ENCODE results near the gene RNF212B. TPM values are rescaled to one million over a fixed set of nuclear protein-coding genes. Genes with fewer than 3 reads are reported as not detected.

Gene RNF212B
- total and polyA plus RNA-seq, 2 of the 13 experiments (the other 11 are each of a cell fraction or from before 2014, with no cell fraction given): 0.05 TPM; not detected in 1

DNA sequence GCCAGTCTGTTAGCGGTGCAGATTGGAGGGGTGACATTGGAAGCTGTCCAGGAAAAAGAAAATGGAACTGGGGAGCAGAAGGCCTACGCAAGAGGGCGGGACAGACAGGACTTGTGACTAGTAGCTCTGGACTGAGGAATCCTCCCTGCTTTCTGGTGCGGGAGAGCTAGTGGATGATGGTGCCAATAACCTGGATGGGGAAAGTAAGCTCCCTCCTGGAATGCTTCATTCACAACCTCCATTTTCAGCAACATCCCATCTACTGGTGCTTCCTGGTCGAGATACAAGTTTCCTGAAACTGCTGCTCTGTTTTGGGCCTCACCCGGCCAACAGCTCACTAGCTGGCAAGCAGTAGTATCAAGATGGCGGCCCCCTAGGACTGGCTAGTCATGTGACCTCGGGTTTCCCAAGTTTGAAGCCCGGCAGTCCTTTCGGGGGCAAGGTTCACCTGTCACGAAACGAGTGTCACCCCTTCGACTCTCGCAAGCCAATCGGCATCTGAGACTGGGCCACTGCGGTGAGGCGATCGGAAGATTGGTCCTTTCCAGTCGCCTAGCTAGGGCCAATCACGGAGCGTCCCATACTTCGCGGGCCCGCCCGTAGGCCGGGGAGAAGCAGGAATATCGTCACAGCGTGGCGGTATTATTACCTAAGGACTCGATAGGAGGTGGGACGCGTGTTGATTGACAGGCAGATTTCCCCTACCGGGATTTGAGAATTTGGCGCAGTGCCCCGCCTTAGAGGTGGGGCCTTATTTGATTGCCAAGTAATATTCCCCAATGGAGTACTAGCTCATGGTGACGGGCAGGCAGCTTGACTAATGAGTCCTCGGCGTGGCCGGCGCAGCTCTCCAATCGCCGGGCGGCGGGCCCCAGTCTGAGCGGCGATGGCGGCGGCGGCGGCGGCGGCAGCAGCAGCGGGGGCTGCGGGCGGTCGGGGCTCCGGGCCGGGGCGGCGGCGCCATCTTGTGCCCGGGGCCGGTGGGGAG is 83.1 kb downstream of the RNF212B start, which contains the start of gene PABPN1 (continued):
- TF ChIP-seq, protein P1, sequence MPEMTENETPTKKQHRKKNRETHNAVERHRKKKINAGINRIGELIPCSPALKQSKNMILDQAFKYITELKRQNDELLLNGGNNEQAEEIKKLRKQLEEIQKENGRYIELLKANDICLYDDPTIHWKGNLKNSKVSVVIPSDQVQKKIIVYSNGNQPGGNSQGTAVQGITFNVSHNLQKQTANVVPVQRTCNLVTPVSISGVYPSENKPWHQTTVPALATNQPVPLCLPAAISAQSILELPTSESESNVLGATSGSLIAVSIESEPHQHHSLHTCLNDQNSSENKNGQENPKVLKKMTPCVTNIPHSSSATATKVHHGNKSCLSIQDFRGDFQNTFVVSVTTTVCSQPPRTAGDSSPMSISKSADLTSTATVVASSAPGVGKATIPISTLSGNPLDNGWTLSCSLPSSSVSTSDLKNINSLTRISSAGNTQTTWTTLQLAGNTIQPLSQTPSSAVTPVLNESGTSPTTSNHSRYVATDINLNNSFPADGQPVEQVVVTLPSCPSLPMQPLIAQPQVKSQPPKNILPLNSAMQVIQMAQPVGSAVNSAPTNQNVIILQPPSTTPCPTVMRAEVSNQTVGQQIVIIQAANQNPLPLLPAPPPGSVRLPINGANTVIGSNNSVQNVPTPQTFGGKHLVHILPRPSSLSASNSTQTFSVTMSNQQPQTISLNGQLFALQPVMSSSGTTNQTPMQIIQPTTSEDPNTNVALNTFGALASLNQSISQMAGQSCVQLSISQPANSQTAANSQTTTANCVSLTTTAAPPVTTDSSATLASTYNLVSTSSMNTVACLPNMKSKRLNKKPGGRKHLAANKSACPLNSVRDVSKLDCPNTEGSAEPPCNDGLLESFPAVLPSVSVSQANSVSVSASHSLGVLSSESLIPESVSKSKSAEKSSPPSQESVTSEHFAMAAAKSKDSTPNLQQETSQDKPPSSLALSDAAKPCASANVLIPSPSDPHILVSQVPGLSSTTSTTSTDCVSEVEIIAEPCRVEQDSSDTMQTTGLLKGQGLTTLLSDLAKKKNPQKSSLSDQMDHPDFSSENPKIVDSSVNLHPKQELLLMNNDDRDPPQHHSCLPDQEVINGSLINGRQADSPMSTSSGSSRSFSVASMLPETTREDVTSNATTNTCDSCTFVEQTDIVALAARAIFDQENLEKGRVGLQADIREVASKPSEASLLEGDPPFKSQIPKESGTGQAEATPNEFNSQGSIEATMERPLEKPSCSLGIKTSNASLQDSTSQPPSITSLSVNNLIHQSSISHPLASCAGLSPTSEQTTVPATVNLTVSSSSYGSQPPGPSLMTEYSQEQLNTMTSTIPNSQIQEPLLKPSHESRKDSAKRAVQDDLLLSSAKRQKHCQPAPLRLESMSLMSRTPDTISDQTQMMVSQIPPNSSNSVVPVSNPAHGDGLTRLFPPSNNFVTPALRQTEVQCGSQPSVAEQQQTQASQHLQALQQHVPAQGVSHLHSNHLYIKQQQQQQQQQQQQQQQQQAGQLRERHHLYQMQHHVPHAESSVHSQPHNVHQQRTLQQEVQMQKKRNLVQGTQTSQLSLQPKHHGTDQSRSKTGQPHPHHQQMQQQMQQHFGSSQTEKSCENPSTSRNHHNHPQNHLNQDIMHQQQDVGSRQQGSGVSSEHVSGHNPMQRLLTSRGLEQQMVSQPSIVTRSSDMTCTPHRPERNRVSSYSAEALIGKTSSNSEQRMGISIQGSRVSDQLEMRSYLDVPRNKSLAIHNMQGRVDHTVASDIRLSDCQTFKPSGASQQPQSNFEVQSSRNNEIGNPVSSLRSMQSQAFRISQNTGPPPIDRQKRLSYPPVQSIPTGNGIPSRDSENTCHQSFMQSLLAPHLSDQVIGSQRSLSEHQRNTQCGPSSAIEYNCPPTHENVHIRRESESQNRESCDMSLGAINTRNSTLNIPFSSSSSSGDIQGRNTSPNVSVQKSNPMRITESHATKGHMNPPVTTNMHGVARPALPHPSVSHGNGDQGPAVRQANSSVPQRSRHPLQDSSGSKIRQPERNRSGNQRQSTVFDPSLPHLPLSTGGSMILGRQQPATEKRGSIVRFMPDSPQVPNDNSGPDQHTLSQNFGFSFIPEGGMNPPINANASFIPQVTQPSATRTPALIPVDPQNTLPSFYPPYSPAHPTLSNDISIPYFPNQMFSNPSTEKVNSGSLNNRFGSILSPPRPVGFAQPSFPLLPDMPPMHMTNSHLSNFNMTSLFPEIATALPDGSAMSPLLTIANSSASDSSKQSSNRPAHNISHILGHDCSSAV (CRISPR knock-in tag; IDR thresholded peaks at IDR 0.05; ENCODE audit: borderline replicate concordance): peak; percentile 97; the same call in 1 of the 2 replicates
- TF ChIP-seq, protein P2, sequence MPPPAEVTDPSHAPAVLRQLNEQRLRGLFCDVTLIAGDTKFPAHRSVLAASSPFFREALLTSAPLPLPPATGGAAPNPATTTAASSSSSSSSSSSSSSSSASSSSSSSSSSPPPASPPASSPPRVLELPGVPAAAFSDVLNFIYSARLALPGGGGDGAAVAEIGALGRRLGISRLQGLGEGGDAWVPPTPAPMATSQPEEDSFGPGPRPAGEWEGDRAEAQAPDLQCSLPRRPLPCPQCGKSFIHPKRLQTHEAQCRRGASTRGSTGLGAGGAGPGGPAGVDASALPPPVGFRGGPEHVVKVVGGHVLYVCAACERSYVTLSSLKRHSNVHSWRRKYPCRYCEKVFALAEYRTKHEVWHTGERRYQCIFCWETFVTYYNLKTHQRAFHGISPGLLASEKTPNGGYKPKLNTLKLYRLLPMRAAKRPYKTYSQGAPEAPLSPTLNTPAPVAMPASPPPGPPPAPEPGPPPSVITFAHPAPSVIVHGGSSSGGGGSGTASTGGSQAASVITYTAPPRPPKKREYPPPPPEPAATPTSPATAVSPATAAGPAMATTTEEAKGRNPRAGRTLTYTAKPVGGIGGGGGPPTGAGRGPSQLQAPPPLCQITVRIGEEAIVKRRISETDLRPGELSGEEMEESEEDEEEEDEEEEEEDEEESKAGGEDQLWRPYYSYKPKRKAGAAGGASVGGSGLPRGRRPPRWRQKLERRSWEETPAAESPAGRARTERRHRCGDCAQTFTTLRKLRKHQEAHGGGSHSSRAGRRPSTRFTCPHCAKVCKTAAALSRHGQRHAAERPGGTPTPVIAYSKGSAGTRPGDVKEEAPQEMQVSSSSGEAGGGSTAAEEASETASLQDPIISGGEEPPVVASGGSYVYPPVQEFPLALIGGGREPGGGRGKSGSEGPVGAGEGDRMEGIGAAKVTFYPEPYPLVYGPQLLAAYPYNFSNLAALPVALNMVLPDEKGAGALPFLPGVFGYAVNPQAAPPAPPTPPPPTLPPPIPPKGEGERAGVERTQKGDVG (CRISPR knock-in tag; IDR thresholded peaks at IDR 0.05; ENCODE audit: borderline replicate concordance): peak; percentile 100
- no peak; the same call in 1 of the 2 replicates for TF ChIP-seq SMC3 (IDR thresholded peaks at IDR 0.05; ENCODE audit: low read length)
- TF ChIP-seq MATR3 (CRISPR knock-in tag; IDR thresholded peaks at IDR 0.05): no peak; the same call in 1 of the 2 replicates
- peak; percentile 100 for TF ChIP-seq BRD4 (CRISPR knock-in tag; IDR thresholded peaks at IDR 0.05)
- TF ChIP-seq SMAD3 (CRISPR knock-in tag; IDR thresholded peaks at IDR 0.05): peak; percentile 99
- no peak for TF ChIP-seq FOXP1 (IDR thresholded peaks at IDR 0.05)
- TF ChIP-seq FOXP1 (CRISPR knock-in tag; IDR thresholded peaks at IDR 0.05): peak; percentile 21; the same call in 1 of the 2 replicates
- TF ChIP-seq, protein P3, sequence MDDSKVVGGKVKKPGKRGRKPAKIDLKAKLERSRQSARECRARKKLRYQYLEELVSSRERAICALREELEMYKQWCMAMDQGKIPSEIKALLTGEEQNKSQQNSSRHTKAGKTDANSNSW (CRISPR knock-in tag; IDR thresholded peaks at IDR 0.05; ENCODE audit: borderline replicate concordance): peak; percentile 29; the same call in 1 of the 2 replicates
- peak; percentile 96 for TF ChIP-seq ZNF326 (CRISPR knock-in tag; IDR thresholded peaks at IDR 0.05; ENCODE audit: borderline replicate concordance)
- TF ChIP-seq ZNF292 (CRISPR knock-in tag; IDR thresholded peaks at IDR 0.05; ENCODE audit: borderline replicate concordance, low read depth): 0 out of 2 replicates have a peak, but pooled peaks have one; percentile 76
- TF ChIP-seq, protein P4, sequence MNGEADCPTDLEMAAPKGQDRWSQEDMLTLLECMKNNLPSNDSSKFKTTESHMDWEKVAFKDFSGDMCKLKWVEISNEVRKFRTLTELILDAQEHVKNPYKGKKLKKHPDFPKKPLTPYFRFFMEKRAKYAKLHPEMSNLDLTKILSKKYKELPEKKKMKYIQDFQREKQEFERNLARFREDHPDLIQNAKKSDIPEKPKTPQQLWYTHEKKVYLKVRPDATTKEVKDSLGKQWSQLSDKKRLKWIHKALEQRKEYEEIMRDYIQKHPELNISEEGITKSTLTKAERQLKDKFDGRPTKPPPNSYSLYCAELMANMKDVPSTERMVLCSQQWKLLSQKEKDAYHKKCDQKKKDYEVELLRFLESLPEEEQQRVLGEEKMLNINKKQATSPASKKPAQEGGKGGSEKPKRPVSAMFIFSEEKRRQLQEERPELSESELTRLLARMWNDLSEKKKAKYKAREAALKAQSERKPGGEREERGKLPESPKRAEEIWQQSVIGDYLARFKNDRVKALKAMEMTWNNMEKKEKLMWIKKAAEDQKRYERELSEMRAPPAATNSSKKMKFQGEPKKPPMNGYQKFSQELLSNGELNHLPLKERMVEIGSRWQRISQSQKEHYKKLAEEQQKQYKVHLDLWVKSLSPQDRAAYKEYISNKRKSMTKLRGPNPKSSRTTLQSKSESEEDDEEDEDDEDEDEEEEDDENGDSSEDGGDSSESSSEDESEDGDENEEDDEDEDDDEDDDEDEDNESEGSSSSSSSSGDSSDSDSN (CRISPR knock-in tag; IDR thresholded peaks at IDR 0.05): peak; percentile 77
- TF ChIP-seq SPEN (CRISPR knock-in tag; IDR thresholded peaks at IDR 0.05; ENCODE audit: low read depth): peak; percentile 100
- 0 out of 2 replicates have a peak, but pooled peaks have one; percentile 59 for TF ChIP-seq ZNF879 (CRISPR knock-in tag; IDR thresholded peaks at IDR 0.05)

Data from HepG2 (cell line).